Testis (tissue), 2 donors: ENCODE results near the gene AP2A2.

ENCODE experiments used
- CTCF ChIP-seq, 3 experiments: fragments of 450-650 bp in 2 of 3; fragments of 200-600 bp in 1 of 3; sonication (generic) in 1 of 3; IDR thresholded peaks; one replicate each; pipeline ENCODE4 v1.5.1; 2016 to 2019; ENCODE audit warnings: antibody characterized with exemption in 3 of 3, mild to moderate bottlenecking in 2 of 3, moderate library complexity in 1 of 3
- POLR2A ChIP-seq: fragments of 450-650 bp; IDR thresholded peaks from one replicate; pipeline ENCODE4 v1.6.1; 2017; ENCODE audit warnings: antibody characterized with exemption, mild to moderate bottlenecking, moderate library complexity

GRCh38 chr11:1007279-1007678 is 81.6 kb downstream of the AP2A2 start:
- TF ChIP-seq POLR2A (no peak), CTCF (IDR thresholded peaks at IDR 0.05) (no peak)
